K562 (cell line): Measurements from ENCODE around the gene ARL13B. TPM values are rescaled to one million over a fixed set of nuclear protein-coding genes. Genes with fewer than 3 reads are reported as not detected.

Source experiments
- ARNT ChIP-seq, 2 experiments: fragments of 450-650 bp; IDR thresholded peaks; 2 replicates each; pipeline ENCODE4 v1.6.1; 2016; ENCODE audit warnings: mild to moderate bottlenecking in 1 of 2
- BDP1 ChIP-seq: IDR thresholded peaks from 3 replicates; pipeline ENCODE4 v1.6.1; 2011; ENCODE audit not compliant: insufficient read length, insufficient read depth
- CC2D1A ChIP-seq: fragments of 450-650 bp; IDR thresholded peaks from 2 replicates; pipeline ENCODE4 v1.6.1; 2017; ENCODE audit warnings: mild to moderate bottlenecking
- COPS2 ChIP-seq: fragments of 450-650 bp; conservative IDR thresholded peaks from 2 replicates; pipeline ENCODE4 v1.6.1; 2016; ENCODE audit warnings: mild to moderate bottlenecking, moderate library complexity
- E2F6 ChIP-seq, 2 experiments: IDR thresholded peaks; 2 replicates each; pipeline ENCODE4 v1.6.1; 2011; ENCODE audit warnings: borderline replicate concordance in 1 of 2, control low read depth in 1 of 2, low read depth in 1 of 2, low read length in 1 of 2, mild to moderate bottlenecking in 1 of 2, mixed read lengths in 1 of 2, moderate library complexity in 1 of 2; ENCODE audit not compliant: insufficient read depth in 1 of 2, insufficient read length in 1 of 2, poor library complexity in 1 of 2, severe bottlenecking in 1 of 2; ENCODE audit errors: extremely low read depth in 1 of 2
- FOXK2 ChIP-seq, 2 experiments: fragments of 450-650 bp; IDR thresholded peaks in 1 of 2; conservative IDR thresholded peaks in 1 of 2; 2 replicates each; pipeline ENCODE4 v1.6.1; 2016; ENCODE audit warnings: low read depth in 2 of 2, mild to moderate bottlenecking in 1 of 2
- GATAD2A ChIP-seq: fragments of 450-650 bp; IDR thresholded peaks from 2 replicates; pipeline ENCODE4 v1.6.1; 2017
- NFIC ChIP-seq: fragments of 450-650 bp; IDR thresholded peaks from 2 replicates; pipeline ENCODE4 v1.6.1; 2017; ENCODE audit warnings: mild to moderate bottlenecking, inconsistent platforms
- NR3C1 ChIP-seq: sonication (generic); formaldehyde crosslinking; IDR thresholded peaks from 2 replicates; pipeline ENCODE4 v1.8.1; 2022; ENCODE audit warnings: missing genetic modification reagents
- PHB ChIP-seq: fragments of 250-450 bp; sonication (Bioruptor Pico); IDR thresholded peaks from 2 replicates; pipeline ENCODE4 v1.5.0; 2021
- PRMT5 ChIP-seq: sonication (generic); formaldehyde crosslinking; IDR thresholded peaks from 2 replicates; pipeline ENCODE4 v1.5.0; 2020; ENCODE audit warnings: missing genetic modification reagents
- RBFOX2 ChIP-seq: fragments of 200-400 bp; formaldehyde crosslinking; IDR thresholded peaks from 2 replicates; pipeline ENCODE4 v1.6.1; 2017; ENCODE audit warnings: low read depth, mild to moderate bottlenecking, low read length, moderate library complexity
- SMAD4 ChIP-seq: fragments of 250-450 bp; sonication (Bioruptor Pico); conservative IDR thresholded peaks from 2 replicates; pipeline ENCODE4 v1.8.0; 2021; ENCODE audit warnings: inconsistent platforms, mild to moderate bottlenecking, moderate library complexity
- TARDBP ChIP-seq: fragments of 450-650 bp; IDR thresholded peaks from 2 replicates; pipeline ENCODE4 v1.6.1; 2016
- ZNF583 ChIP-seq: fragments of 250-450 bp; sonication (Bioruptor Pico); IDR thresholded peaks from 2 replicates; pipeline ENCODE4 v1.4.0; 2020
- ZNF695 ChIP-seq: fragments of 450-650 bp; formaldehyde crosslinking; IDR thresholded peaks from 2 replicates; pipeline ENCODE4 v1.4.0; 2020; ENCODE audit warnings: mild to moderate bottlenecking, moderate library complexity
- ZNF778 ChIP-seq: fragments of 450-650 bp; formaldehyde crosslinking; IDR thresholded peaks from 2 replicates; pipeline ENCODE4 v1.4.0; 2020; ENCODE audit warnings: mild to moderate bottlenecking, moderate library complexity
- ZNF79 ChIP-seq: fragments of 250-450 bp; sonication (Bioruptor Pico); IDR thresholded peaks from 2 replicates; pipeline ENCODE4 v1.4.0; 2020; ENCODE audit warnings: low read depth, mild to moderate bottlenecking, moderate library complexity
- polyA plus RNA-seq, 8 experiments: library from polyadenylated mRNA; depleted of rRNA in 4 of 8; stranded (reverse) in 5 of 8; unstranded in 3 of 8; fragments of >200 nt; fragmentation: Nextera tagmentation in 2 of 8; fragmentation: Illumina TruSeq in 1 of 8; extraction: Ambion mirVana in 2 of 8; extraction: Trizol in 1 of 8; gene quantifications; 2 replicates each; pipeline versions ENCODE4 v1.2.1 to v1.2.3, GENCODE V29; 2011 to 2014; ENCODE audit warnings: inconsistent platforms in 1 of 8, missing spikeins in 1 of 8
- total RNA-seq, 7 experiments: library from RNA; depleted of rRNA in 6 of 7; stranded (reverse); fragments of >200 nt in 6 of 7; fragmentation: Illumina TruSeq in 2 of 7; extraction: Trizol in 2 of 7; gene quantifications; 2 replicates each; pipeline versions ENCODE4 v1.2.1 to v1.2.3, GENCODE V29; 2011 to 2021; ENCODE audit warnings: low replicate concordance in 1 of 7
- TF ChIP-seq, protein P1 (sequence below), 2 experiments: fragments of 450-650 bp in 1 of 2; IDR thresholded peaks; 2 replicates each; pipeline ENCODE4 v1.6.1; 2011 to 2017; ENCODE audit warnings: low read depth in 2 of 2, antibody characterized with exemption in 1 of 2, borderline replicate concordance in 1 of 2, low read length in 1 of 2, mild to moderate bottlenecking in 1 of 2, mixed read lengths in 1 of 2; ENCODE audit not compliant: control insufficient read depth in 1 of 2
- TF ChIP-seq, protein P2 (sequence below), 3 experiments: IDR thresholded peaks in 2 of 3; conservative IDR thresholded peaks in 1 of 3; 2 replicates each; pipeline ENCODE4 v1.5.1; 2011 to 2012; ENCODE audit warnings: low read length in 3 of 3, mild to moderate bottlenecking in 3 of 3, control low read depth in 2 of 3, improper control_type of control experiment in 1 of 3, inconsistent platforms in 1 of 3, low read depth in 1 of 3, mixed read lengths in 1 of 3, moderate library complexity in 1 of 3; ENCODE audit not compliant: insufficient read depth in 2 of 3
- TF ChIP-seq, protein P3 (sequence below): fragments of 250-450 bp; sonication (Bioruptor Pico); IDR thresholded peaks from 2 replicates; pipeline ENCODE4 v1.8.0; 2021; ENCODE audit warnings: borderline replicate concordance, mild to moderate bottlenecking, moderate library complexity; ENCODE audit not compliant: poor library complexity, severe bottlenecking

ARL13B gene
- total and polyA plus RNA-seq, 9 of the 15 experiments (the other 6 are each of a cell fraction or from before 2014, with no cell fraction given), result 4.1 to 16.9 (median 12.2) TPM

GRCh38 chr3:93973131-93974126 lies 6.5 kb upstream of the ARL13B start, which contains the start of gene PROS1 (continued):
- TF ChIP-seq, protein P1, sequence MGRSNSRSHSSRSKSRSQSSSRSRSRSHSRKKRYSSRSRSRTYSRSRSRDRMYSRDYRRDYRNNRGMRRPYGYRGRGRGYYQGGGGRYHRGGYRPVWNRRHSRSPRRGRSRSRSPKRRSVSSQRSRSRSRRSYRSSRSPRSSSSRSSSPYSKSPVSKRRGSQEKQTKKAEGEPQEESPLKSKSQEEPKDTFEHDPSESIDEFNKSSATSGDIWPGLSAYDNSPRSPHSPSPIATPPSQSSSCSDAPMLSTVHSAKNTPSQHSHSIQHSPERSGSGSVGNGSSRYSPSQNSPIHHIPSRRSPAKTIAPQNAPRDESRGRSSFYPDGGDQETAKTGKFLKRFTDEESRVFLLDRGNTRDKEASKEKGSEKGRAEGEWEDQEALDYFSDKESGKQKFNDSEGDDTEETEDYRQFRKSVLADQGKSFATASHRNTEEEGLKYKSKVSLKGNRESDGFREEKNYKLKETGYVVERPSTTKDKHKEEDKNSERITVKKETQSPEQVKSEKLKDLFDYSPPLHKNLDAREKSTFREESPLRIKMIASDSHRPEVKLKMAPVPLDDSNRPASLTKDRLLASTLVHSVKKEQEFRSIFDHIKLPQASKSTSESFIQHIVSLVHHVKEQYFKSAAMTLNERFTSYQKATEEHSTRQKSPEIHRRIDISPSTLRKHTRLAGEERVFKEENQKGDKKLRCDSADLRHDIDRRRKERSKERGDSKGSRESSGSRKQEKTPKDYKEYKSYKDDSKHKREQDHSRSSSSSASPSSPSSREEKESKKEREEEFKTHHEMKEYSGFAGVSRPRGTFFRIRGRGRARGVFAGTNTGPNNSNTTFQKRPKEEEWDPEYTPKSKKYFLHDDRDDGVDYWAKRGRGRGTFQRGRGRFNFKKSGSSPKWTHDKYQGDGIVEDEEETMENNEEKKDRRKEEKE (IDR thresholded peaks at IDR 0.05; ENCODE audit: borderline replicate concordance in 1 of 2, control insufficient read depth in 1 of 2, low read depth in 2 of 2, low read length in 1 of 2), result peak in 1 of 2 experiments; percentile 51; a peak in 1 of 4 replicates
- TF ChIP-seq NFIC (no peak), E2F6 (IDR thresholded peaks at IDR 0.05; ENCODE audit: borderline replicate concordance in 1 of 2, extremely low read depth in 1 of 2, insufficient read depth in 1 of 2, insufficient read length in 1 of 2, low read depth in 1 of 2, low read length in 1 of 2, poor library complexity in 1 of 2, severe bottlenecking in 1 of 2) (peak in 1 of 2 experiments; percentile 36), FOXK2 (conservative IDR thresholded peaks at IDR 0.05 in 1 of 2, IDR thresholded peaks at IDR 0.05 in 1 of 2; ENCODE audit: low read depth in 2 of 2) (peak; percentile 94 to 97), RBFOX2 (peak; percentile 95), ZNF695 (CRISPR knock-in tag) (no peak), PHB (CRISPR knock-in tag) (no peak), SMAD4 (CRISPR knock-in tag) (peak; percentile 86), NR3C1 (CRISPR knock-in tag) (no peak), GATAD2A (0 out of 2 replicates have a peak, but pooled peaks have one; percentile 21), ZNF778 (no peak), ZNF583 (CRISPR knock-in tag) (no peak), BDP1 (no peak), COPS2 (no peak), PRMT5 (CRISPR knock-in tag) (no peak), ZNF79 (CRISPR knock-in tag) (no peak), ARNT (IDR thresholded peaks at IDR 0.05) (0 out of 4 replicates have a peak, but pooled peaks of 1 of the 2 experiments have one; percentile 18), CC2D1A (no peak), TARDBP (no peak)
- TF ChIP-seq, protein P2, sequence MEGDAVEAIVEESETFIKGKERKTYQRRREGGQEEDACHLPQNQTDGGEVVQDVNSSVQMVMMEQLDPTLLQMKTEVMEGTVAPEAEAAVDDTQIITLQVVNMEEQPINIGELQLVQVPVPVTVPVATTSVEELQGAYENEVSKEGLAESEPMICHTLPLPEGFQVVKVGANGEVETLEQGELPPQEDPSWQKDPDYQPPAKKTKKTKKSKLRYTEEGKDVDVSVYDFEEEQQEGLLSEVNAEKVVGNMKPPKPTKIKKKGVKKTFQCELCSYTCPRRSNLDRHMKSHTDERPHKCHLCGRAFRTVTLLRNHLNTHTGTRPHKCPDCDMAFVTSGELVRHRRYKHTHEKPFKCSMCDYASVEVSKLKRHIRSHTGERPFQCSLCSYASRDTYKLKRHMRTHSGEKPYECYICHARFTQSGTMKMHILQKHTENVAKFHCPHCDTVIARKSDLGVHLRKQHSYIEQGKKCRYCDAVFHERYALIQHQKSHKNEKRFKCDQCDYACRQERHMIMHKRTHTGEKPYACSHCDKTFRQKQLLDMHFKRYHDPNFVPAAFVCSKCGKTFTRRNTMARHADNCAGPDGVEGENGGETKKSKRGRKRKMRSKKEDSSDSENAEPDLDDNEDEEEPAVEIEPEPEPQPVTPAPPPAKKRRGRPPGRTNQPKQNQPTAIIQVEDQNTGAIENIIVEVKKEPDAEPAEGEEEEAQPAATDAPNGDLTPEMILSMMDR (IDR thresholded peaks at IDR 0.05 in 2 of 3, conservative IDR thresholded peaks at IDR 0.05 in 1 of 3; ENCODE audit: insufficient read depth in 2 of 3, low read depth in 1 of 3, low read length in 3 of 3), result no peak
- TF ChIP-seq, protein P3, sequence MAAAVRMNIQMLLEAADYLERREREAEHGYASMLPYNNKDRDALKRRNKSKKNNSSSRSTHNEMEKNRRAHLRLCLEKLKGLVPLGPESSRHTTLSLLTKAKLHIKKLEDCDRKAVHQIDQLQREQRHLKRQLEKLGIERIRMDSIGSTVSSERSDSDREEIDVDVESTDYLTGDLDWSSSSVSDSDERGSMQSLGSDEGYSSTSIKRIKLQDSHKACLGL, result no peak
